A549 (cell line): ENCODE measurements around the gene KCNAB1. TPM values are rescaled to one million over a fixed set of nuclear protein-coding genes. Genes with fewer than 3 reads are reported as not detected.

ENCODE experiments used
- ATAC-seq, 2 experiments: fragments of 200-7000 bp in 1 of 2; fragments of >200 bp in 1 of 2; cut with Nextera tagmentation in 1 of 2; cut with Tn5 transposase in 1 of 2; 3 replicates each; pipeline versions ENCODE4 v1.8.0 to v1.9.1; 2018 to 2020; ENCODE audit warnings: mild to moderate bottlenecking in 1 of 2, moderate library complexity in 1 of 2
- CTCF ChIA-PET: fragments of 300-600 bp; sonication (Branson Sonifier 250); formaldehyde crosslinking; extraction: SDS; loops from one replicate; lab custom pipeline; 2021; ENCODE audit warnings: antibody characterized with exemption, inconsistent platforms; lab: Yijun Ruan, JAX
- POLR2A ChIA-PET: fragments of 350-600 bp; formaldehyde crosslinking; extraction: SDS; loops from one replicate; lab custom pipeline; 2021; ENCODE audit warnings: antibody characterized with exemption, inconsistent platforms; lab: Yijun Ruan, JAX
- DNase-seq, 2 experiments: peaks; one replicate each; pipeline versions ENCODE4 v3.0.0 to v3.0.0-alpha.2; 2011 to 2016; ENCODE audit warnings: low read depth in 1 of 2, low spot score in 1 of 2
- FAIRE-seq: peaks from 2 replicates; lab custom pipeline; 2011; peaks lifted over from hg19 to GRCh38; lab: Jason Lieb, UNC
- H3K27ac ChIP-seq, 2 experiments: fragments of >200 bp; sonication (Bioruptor Twin); formaldehyde crosslinking; 3 replicates each; pipeline ENCODE4 v1.5.1; 2016 to 2017
- H3K4me1 ChIP-seq: fragments of >200 bp; sonication (Bioruptor Twin); formaldehyde crosslinking; 3 replicates; pipeline ENCODE4 v1.6.1; 2016
- H3K4me2 ChIP-seq: fragments of >200 bp; sonication (Bioruptor Twin); formaldehyde crosslinking; 3 replicates; pipeline ENCODE4 v1.6.1; 2016
- H3K4me3 ChIP-seq: fragments of >200 bp; sonication (Bioruptor Twin); formaldehyde crosslinking; 3 replicates; pipeline ENCODE4 v1.5.1; 2016
- H3K9me3 ChIP-seq: fragments of >200 bp; sonication (Bioruptor Twin); formaldehyde crosslinking; 3 replicates; pipeline ENCODE4 v1.6.1; 2016
- CBX8 ChIP-seq: fragments of 200-600 bp; sonication (generic); IDR thresholded peaks from 2 replicates; pipeline ENCODE4 v1.6.1; 2016
- CEBPB ChIP-seq, 2 experiments: fragments of >200 bp in 1 of 2; sonication (Bioruptor Twin) in 1 of 2; formaldehyde crosslinking in 1 of 2; IDR thresholded peaks; 2 replicates each; pipeline ENCODE4 v1.6.1; 2012 to 2016
- CHD2 ChIP-seq: fragments of 150-350 bp; IDR thresholded peaks from 2 replicates; pipeline ENCODE4 v1.6.1; 2014; ENCODE audit warnings: low read length; ENCODE audit not compliant: partially characterized antibody
- EHMT2 ChIP-seq: fragments of 200-600 bp; sonication (generic); IDR thresholded peaks from 2 replicates; pipeline ENCODE4 v1.6.1; 2016; ENCODE audit warnings: antibody characterized with exemption, low read depth, mild to moderate bottlenecking, moderate library complexity
- FOSB ChIP-seq: fragments of 250-450 bp; sonication (Bioruptor Pico); IDR thresholded peaks from 2 replicates; pipeline ENCODE4 v1.5.0; 2020; ENCODE audit warnings: mild to moderate bottlenecking, moderate library complexity
- HEYL ChIP-seq: fragments of 250-450 bp; sonication (Bioruptor Pico); IDR thresholded peaks from 2 replicates; pipeline ENCODE4 v1.8.0; 2021; ENCODE audit warnings: mild to moderate bottlenecking, moderate library complexity
- HOXB13 ChIP-seq: fragments of 250-450 bp; sonication (Bioruptor Pico); IDR thresholded peaks from 2 replicates; pipeline ENCODE4 v1.5.0; 2020; ENCODE audit warnings: low read depth, mild to moderate bottlenecking, moderate library complexity
- HOXB5 ChIP-seq: fragments of 250-450 bp; sonication (Bioruptor Pico); IDR thresholded peaks from 2 replicates; pipeline ENCODE4 v1.5.0; 2020; ENCODE audit warnings: mild to moderate bottlenecking, moderate library complexity
- JUN ChIP-seq, 2 experiments: fragments of >200 bp; sonication (Bioruptor Twin); formaldehyde crosslinking; IDR thresholded peaks; 2 replicates in 1 of 2; 3 replicates in 1 of 2; pipeline ENCODE4 v1.6.1; 2016 to 2017
- JUNB ChIP-seq: fragments of >200 bp; sonication (Bioruptor Twin); formaldehyde crosslinking; IDR thresholded peaks from 2 replicates; pipeline ENCODE4 v1.6.1; 2016
- MAFK ChIP-seq: fragments of 450-650 bp; IDR thresholded peaks from 2 replicates; pipeline ENCODE4 v1.6.1; 2014; ENCODE audit not compliant: partially characterized antibody
- MAZ ChIP-seq: fragments of 150-350 bp; IDR thresholded peaks from 2 replicates; pipeline ENCODE4 v1.6.1; 2014; ENCODE audit warnings: antibody characterized with exemption, low read depth, low read length, borderline replicate concordance
- POLR2AphosphoS2 ChIP-seq: conservative IDR thresholded peaks from 2 replicates; pipeline ENCODE4 v1.6.1; 2012; ENCODE audit warnings: low read length, improper control_type of control experiment, inconsistent platforms
- RAD21 ChIP-seq, 2 experiments: fragments of >200 bp in 1 of 2; sonication (Bioruptor Twin) in 1 of 2; formaldehyde crosslinking in 1 of 2; IDR thresholded peaks in 1 of 2; conservative IDR thresholded peaks in 1 of 2; 2 replicates in 1 of 2; 3 replicates in 1 of 2; pipeline ENCODE4 v1.6.1; 2012 to 2018; ENCODE audit warnings: inconsistent platforms in 1 of 2
- RARB ChIP-seq: fragments of 250-450 bp; sonication (Bioruptor Pico); IDR thresholded peaks from 2 replicates; pipeline ENCODE4 v1.8.0; 2021; ENCODE audit warnings: mild to moderate bottlenecking, moderate library complexity
- RFX5 ChIP-seq: fragments of 450-650 bp; IDR thresholded peaks from 2 replicates; pipeline ENCODE4 v1.7.1; 2014; ENCODE audit warnings: antibody characterized with exemption, mild to moderate bottlenecking, moderate library complexity
- RNF2 ChIP-seq: fragments of 200-600 bp; sonication (generic); IDR thresholded peaks from 2 replicates; pipeline ENCODE4 v1.6.1; 2016; ENCODE audit warnings: low read depth, mild to moderate bottlenecking, antibody characterized with exemption, moderate library complexity, borderline replicate concordance
- SREBF2 ChIP-seq: fragments of 450-650 bp; IDR thresholded peaks from 2 replicates; pipeline ENCODE4 v1.6.1; 2014; ENCODE audit warnings: mild to moderate bottlenecking, moderate library complexity
- ZNF302 ChIP-seq: fragments of 250-450 bp; sonication (Bioruptor Pico); IDR thresholded peaks from 2 replicates; pipeline ENCODE4 v1.9.0; 2021; ENCODE audit warnings: inconsistent platforms, mild to moderate bottlenecking, moderate library complexity
- ZSCAN20 ChIP-seq: fragments of 250-450 bp; sonication (Bioruptor Pico); IDR thresholded peaks from 2 replicates; pipeline ENCODE4 v1.8.0; 2022; ENCODE audit warnings: mild to moderate bottlenecking, moderate library complexity
- WGBS: methylation state at CpG from one replicate; pipeline ENCODE4 v1.1.6; 2017; ENCODE audit errors: missing lambda C conversion rate; 5-methylcytosine and 5-hydroxymethylcytosine counted together
- polyA plus RNA-seq, 4 experiments: library from polyadenylated mRNA; depleted of rRNA in 3 of 4; stranded (reverse); fragments of >200 nt; fragmentation: RNase III in 1 of 4; extraction: RNeasy Plus Mini Kit Qiagen cat#74134 plus additional on column Dnase treatment in 1 of 4; gene quantifications; 2 replicates in 3 of 4; 3 replicates in 1 of 4; pipeline ENCODE4 v1.2.3, GENCODE V29; 2011 to 2017
- TF ChIP-seq, protein P1 (sequence below): fragments of 250-450 bp; sonication (Bioruptor Pico); IDR thresholded peaks from 2 replicates; pipeline ENCODE4 v1.5.0; 2021; ENCODE audit warnings: mild to moderate bottlenecking, moderate library complexity, borderline replicate concordance
- TF ChIP-seq, protein P2 (sequence below): fragments of 150-350 bp; IDR thresholded peaks from 2 replicates; pipeline ENCODE4 v1.6.1; 2014; ENCODE audit warnings: low read depth, mild to moderate bottlenecking, low read length
- TF ChIP-seq, protein P3 (sequence below): IDR thresholded peaks from 2 replicates; pipeline ENCODE4 v1.6.1; 2012
- TF ChIP-seq, protein P4 (sequence below): fragments of 200-600 bp; sonication (generic); IDR thresholded peaks from 2 replicates; pipeline ENCODE4 v1.6.1; 2016; ENCODE audit warnings: antibody characterized with exemption, mild to moderate bottlenecking, moderate library complexity
- TF ChIP-seq, protein P5 (sequence below): fragments of >200 bp; sonication (Bioruptor Twin); formaldehyde crosslinking; IDR thresholded peaks from 3 replicates; pipeline ENCODE4 v1.5.1; 2016
- TF ChIP-seq, protein P6 (sequence below): fragments of 250-450 bp; sonication (Bioruptor Pico); IDR thresholded peaks from 2 replicates; pipeline ENCODE4 v1.5.0; 2020; ENCODE audit warnings: low read depth, mild to moderate bottlenecking, moderate library complexity

Gene KCNAB1
- polyA plus RNA-seq, 2 of the 4 experiments (the other 2 are of a cell fraction) = not detected

DNA sequence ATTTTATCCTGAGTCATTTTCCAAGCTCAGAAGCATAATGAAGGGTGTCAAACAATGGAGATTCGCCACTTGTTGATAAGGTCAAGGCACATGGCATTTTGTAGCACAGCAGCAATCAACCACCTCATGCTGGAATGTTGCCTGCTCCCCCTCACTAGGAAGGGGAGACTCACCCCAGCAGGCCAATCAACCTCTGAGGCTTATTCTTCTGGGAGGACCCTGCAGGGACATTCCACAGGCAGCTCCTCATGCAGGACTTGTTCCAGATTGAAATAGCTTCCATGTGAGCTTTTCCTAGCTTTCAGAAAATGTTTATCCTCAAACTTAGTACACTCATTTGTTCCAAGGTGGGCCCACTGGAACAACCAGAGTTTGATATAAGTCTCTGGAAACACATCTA is 356.9 kb downstream of the KCNAB1 start:
- POLR2A ChIA-PET = no interaction called here
- FAIRE-seq (no peak), ATAC-seq (no peak), DNase-seq (no peak)
- no peak overlapping the region for H3K27ac ChIP-seq
- 41% methylated on average over 1 of the region's 1 CpG for WGBS
- no peak overlapping the region for H3K4me3 ChIP-seq
- H3K4me1 ChIP-seq = no peaks in the 10 kb centered on the region
- TF ChIP-seq RFX5 (no peak), CEBPB (IDR thresholded peaks at IDR 0.05) (no peak)
- TF ChIP-seq, all 56 proteins: peak for 0
- CTCF ChIA-PET = no interaction called here
- H3K4me2 ChIP-seq = no peak overlapping the region
- no peaks in the 10 kb centered on the region for H3K9me3 ChIP-seq

DNA sequence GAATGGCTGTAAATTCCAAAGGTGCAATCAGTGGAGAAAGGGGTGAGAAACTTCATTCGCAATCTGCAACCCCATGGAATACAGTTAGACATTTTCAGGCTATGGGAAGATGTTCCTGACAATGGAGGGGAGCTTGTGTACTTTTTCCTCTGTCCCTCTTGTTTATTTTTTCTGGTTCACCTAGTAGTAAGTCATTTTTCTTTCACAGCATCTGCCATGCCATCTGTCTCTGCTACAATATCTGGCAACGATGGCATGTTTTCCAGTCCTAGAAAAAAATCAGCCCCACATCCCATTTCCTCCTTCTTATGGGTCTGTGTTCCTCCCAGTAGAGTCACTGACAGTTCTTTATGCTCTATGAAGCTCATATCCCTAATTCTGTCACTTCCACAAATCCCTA is 358.5 kb downstream of the KCNAB1 start:
- TF ChIP-seq SREBF2 (no peak), CHD2 (no peak), POLR2AphosphoS2 (no peak), ZNF302 (CRISPR knock-in tag) (no peak), ZSCAN20 (CRISPR knock-in tag) (no peak), FOSB (no peak), JUNB (no peak), HOXB5 (CRISPR knock-in tag) (no peak)
- TF ChIP-seq, protein P1, sequence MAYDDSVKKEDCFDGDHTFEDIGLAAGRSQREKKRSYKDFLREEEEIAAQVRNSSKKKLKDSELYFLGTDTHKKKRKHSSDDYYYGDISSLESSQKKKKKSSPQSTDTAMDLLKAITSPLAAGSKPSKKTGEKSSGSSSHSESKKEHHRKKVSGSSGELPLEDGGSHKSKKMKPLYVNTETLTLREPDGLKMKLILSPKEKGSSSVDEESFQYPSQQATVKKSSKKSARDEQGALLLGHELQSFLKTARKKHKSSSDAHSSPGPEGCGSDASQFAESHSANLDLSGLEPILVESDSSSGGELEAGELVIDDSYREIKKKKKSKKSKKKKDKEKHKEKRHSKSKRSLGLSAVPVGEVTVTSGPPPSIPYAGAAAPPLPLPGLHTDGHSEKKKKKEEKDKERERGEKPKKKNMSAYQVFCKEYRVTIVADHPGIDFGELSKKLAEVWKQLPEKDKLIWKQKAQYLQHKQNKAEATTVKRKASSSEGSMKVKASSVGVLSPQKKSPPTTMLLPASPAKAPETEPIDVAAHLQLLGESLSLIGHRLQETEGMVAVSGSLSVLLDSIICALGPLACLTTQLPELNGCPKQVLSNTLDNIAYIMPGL (CRISPR knock-in tag) = no peak
- TF ChIP-seq, protein P2, sequence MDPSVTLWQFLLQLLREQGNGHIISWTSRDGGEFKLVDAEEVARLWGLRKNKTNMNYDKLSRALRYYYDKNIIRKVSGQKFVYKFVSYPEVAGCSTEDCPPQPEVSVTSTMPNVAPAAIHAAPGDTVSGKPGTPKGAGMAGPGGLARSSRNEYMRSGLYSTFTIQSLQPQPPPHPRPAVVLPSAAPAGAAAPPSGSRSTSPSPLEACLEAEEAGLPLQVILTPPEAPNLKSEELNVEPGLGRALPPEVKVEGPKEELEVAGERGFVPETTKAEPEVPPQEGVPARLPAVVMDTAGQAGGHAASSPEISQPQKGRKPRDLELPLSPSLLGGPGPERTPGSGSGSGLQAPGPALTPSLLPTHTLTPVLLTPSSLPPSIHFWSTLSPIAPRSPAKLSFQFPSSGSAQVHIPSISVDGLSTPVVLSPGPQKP = no peak
- TF ChIP-seq, protein P3, sequence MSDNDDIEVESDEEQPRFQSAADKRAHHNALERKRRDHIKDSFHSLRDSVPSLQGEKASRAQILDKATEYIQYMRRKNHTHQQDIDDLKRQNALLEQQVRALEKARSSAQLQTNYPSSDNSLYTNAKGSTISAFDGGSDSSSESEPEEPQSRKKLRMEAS = no peak
- DNase-seq (no peak), FAIRE-seq (no peak), ATAC-seq (no peak)
- CTCF ChIA-PET = interaction anchor here (1.2 to 1.3 kb wide), 2 partner anchors 13 to 29 kb away, joined by 3 to 4 read pairs; no protein-coding TSS in a partner anchor
- POLR2A ChIA-PET = no interaction called here
- no peak overlapping the region for H3K4me2 ChIP-seq
- H3K4me1 ChIP-seq = no peaks in the 10 kb centered on the region; the same call in 2 of the 3 replicates
- H3K27ac ChIP-seq = no peak overlapping the region
- H3K9me3 ChIP-seq = no peaks in the 10 kb centered on the region
- WGBS = 69% methylated on average over 2 of the region's 2 CpGs
- H3K4me3 ChIP-seq = no peak overlapping the region

DNA sequence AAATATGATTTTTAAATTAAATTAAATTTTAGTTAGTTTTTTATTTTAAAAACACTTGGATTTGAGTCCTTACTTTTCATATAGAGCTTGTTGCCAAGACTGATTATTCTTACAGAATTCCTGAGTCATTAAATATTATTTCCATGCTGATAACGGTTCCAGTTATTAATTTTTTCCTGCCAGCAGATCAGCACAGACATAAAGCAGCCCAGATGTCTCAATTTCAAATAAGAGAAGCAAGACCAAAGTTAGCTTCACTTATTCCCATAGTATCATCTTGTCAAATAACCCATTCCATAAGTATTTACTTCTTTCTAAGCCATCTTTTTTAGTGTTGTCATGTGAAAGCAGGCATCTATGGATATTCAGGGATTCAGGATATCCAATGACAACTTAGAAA is 359.2 kb downstream of the KCNAB1 start:
- H3K4me3 ChIP-seq = no peak overlapping the region
- DNase-seq = no peak
- no peak overlapping the region for H3K4me2 ChIP-seq
- ChIA-PET POLR2A (no interaction called here), CTCF (interaction anchor here (1.2 to 1.3 kb wide), 2 partner anchors 13 to 30 kb away, joined by 3 to 4 read pairs; no protein-coding TSS in a partner anchor)
- no peaks in the 10 kb centered on the region; the same call in 2 of the 3 replicates for H3K4me1 ChIP-seq
- ATAC-seq = no peak
- no peak overlapping the region for H3K27ac ChIP-seq
- no peak for FAIRE-seq
- 8% methylated on average over 1 of the region's 1 CpG for whole genome bisulfite sequencing
- H3K9me3 ChIP-seq = no peaks in the 10 kb centered on the region
- TF ChIP-seq CBX8 = no peak
- no peak for TF ChIP-seq EHMT2
- no peak for TF ChIP-seq MAFK
- TF ChIP-seq, protein P4, sequence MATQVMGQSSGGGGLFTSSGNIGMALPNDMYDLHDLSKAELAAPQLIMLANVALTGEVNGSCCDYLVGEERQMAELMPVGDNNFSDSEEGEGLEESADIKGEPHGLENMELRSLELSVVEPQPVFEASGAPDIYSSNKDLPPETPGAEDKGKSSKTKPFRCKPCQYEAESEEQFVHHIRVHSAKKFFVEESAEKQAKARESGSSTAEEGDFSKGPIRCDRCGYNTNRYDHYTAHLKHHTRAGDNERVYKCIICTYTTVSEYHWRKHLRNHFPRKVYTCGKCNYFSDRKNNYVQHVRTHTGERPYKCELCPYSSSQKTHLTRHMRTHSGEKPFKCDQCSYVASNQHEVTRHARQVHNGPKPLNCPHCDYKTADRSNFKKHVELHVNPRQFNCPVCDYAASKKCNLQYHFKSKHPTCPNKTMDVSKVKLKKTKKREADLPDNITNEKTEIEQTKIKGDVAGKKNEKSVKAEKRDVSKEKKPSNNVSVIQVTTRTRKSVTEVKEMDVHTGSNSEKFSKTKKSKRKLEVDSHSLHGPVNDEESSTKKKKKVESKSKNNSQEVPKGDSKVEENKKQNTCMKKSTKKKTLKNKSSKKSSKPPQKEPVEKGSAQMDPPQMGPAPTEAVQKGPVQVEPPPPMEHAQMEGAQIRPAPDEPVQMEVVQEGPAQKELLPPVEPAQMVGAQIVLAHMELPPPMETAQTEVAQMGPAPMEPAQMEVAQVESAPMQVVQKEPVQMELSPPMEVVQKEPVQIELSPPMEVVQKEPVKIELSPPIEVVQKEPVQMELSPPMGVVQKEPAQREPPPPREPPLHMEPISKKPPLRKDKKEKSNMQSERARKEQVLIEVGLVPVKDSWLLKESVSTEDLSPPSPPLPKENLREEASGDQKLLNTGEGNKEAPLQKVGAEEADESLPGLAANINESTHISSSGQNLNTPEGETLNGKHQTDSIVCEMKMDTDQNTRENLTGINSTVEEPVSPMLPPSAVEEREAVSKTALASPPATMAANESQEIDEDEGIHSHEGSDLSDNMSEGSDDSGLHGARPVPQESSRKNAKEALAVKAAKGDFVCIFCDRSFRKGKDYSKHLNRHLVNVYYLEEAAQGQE = no peak
- TF ChIP-seq, protein P5, sequence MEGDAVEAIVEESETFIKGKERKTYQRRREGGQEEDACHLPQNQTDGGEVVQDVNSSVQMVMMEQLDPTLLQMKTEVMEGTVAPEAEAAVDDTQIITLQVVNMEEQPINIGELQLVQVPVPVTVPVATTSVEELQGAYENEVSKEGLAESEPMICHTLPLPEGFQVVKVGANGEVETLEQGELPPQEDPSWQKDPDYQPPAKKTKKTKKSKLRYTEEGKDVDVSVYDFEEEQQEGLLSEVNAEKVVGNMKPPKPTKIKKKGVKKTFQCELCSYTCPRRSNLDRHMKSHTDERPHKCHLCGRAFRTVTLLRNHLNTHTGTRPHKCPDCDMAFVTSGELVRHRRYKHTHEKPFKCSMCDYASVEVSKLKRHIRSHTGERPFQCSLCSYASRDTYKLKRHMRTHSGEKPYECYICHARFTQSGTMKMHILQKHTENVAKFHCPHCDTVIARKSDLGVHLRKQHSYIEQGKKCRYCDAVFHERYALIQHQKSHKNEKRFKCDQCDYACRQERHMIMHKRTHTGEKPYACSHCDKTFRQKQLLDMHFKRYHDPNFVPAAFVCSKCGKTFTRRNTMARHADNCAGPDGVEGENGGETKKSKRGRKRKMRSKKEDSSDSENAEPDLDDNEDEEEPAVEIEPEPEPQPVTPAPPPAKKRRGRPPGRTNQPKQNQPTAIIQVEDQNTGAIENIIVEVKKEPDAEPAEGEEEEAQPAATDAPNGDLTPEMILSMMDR = no peak
- TF ChIP-seq JUN (IDR thresholded peaks at IDR 0.05) = no peak
- TF ChIP-seq RNF2 = no peak
- TF ChIP-seq SREBF2 = no peak
- TF ChIP-seq, protein P6, sequence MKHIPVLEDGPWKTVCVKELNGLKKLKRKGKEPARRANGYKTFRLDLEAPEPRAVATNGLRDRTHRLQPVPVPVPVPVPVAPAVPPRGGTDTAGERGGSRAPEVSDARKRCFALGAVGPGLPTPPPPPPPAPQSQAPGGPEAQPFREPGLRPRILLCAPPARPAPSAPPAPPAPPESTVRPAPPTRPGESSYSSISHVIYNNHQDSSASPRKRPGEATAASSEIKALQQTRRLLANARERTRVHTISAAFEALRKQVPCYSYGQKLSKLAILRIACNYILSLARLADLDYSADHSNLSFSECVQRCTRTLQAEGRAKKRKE (CRISPR knock-in tag) = no peak
- TF ChIP-seq RAD21 (conservative IDR thresholded peaks at IDR 0.05 in 1 of 2, IDR thresholded peaks at IDR 0.05 in 1 of 2) = no peak
- no peak for TF ChIP-seq MAZ
- TF ChIP-seq HEYL (CRISPR knock-in tag) = no peak
- no peak for TF ChIP-seq HOXB13 (CRISPR knock-in tag)
- TF ChIP-seq RARB (CRISPR knock-in tag) = no peak
